Measurements from ENCODE around the gene COL6A6. TPM values are rescaled to one million over a fixed set of nuclear protein-coding genes. Genes with fewer than 3 reads are reported as not detected.

The COL6A6 gene
- total RNA-seq, result under 0.01 TPM in 2 replicates

GRCh38 chr3:130516645-130517512, at the start of gene COL6A6:
Gene COL6A6 (plus strand): TSS chr3:130517177. CDS start chr3:130560365, 43,188 bp downstream.

Other genes with a start within 250 kb of the COL6A6 start
- gene COL6A5, start 171.5 kb upstream of the COL6A6 start, total RNA-seq, result under 0.01 and 0.14 TPM in 2 replicates
- gene PIK3R4, start 229.7 kb downstream of the COL6A6 start, total RNA-seq, result 20.4 and 37.2 TPM in 2 replicates

Measured in placental pericyte (primary cell).